Subcutaneous preadipocyte (primary cell): ENCODE results near the gene MAN2B1. TPM values are rescaled to one million over a fixed set of nuclear protein-coding genes. Genes with fewer than 3 reads are reported as not detected.
A peak's percentile ranks its signal among the peaks of the same experiment; 100 is the strongest.

Experiments used
- small RNA-seq: library from RNA; depleted of rRNA; stranded (forward); fragments of <200 nt; gene quantifications from one replicate; pipeline ENCODE3, GENCODE V24; 2012
- total RNA-seq: library from RNA; depleted of rRNA; stranded (reverse); fragments of >200 nt; gene quantifications from 2 replicates; pipeline ENCODE4 v1.2.3, GENCODE V29; 2012

The MAN2B1 gene
- 27.4 and 41.2 TPM in 2 replicates for total RNA-seq

GRCh38 chr19:12666265-12667048 is at the start of gene MAN2B1, which contains the start of gene WDR83:
MAN2B1 (minus strand) TSS chr19:12666742; CDS start chr19:12666701, 41 bp downstream.
WDR83 (plus strand) TSS chr19:12666807; CDS start chr19:12669791, 2,984 bp downstream.

GRCh38 chr19:12696366-12697335 is 30.1 kb upstream of the MAN2B1 start, which contains the start of gene FBXW9:
FBXW9 (minus strand) TSS chr19:12696631; CDS start chr19:12696581, 50 bp downstream.

GRCh38 chr19:12687496-12688196 is 21.1 kb upstream of the MAN2B1 start, which contains the start of gene GNG14:
GNG14 (plus strand) TSS chr19:12687998; CDS start chr19:12688049, 51 bp downstream.

GRCh38 chr19:12681074-12681987 is 14.8 kb upstream of the MAN2B1 start, which contains the start of gene DHPS:
DHPS (minus strand) TSS chr19:12681880; CDS start chr19:12681766, 114 bp downstream.

GRCh38 chr19:12610540-12611360 is 55.8 kb downstream of the MAN2B1 start, which contains the start of the genes ZNF490 and ZNF791:
ZNF490 (minus strand) TSS chr19:12610813; CDS start chr19:12610680, 133 bp downstream.
ZNF791 (plus strand) TSS chr19:12610920; CDS start chr19:12611080, 160 bp downstream.

Small RNAs within 50 kb of the gene (small RNA-seq; reads per million reads assigned to genes)
- gene SNORD41, result 22.7 reads per million, percentile 97 among the genes with 10 or more reads in this experiment

Other genes starting within 250 kb of the MAN2B1 start
- 1.5 and 1.8 TPM in 2 replicates for gene ZNF443, start 225.7 kb downstream of the MAN2B1 start, total RNA-seq
- gene ZNF709, start 181.9 kb downstream of the MAN2B1 start, total RNA-seq, result 1.4 and 1.8 TPM in 2 replicates
- gene ZNF564, start 115.3 kb downstream of the MAN2B1 start, total RNA-seq, result 3.3 and 4.0 TPM in 2 replicates
- 6.1 and 7.3 TPM in 2 replicates for gene ZNF490, start 55.9 kb downstream of the MAN2B1 start, total RNA-seq
- 10.3 and 12.7 TPM in 2 replicates for gene ZNF791, start 55.8 kb downstream of the MAN2B1 start, total RNA-seq
- gene WDR83, start 65 bp upstream of the MAN2B1 start, total RNA-seq, result 5.9 and 6.3 TPM in 2 replicates
- 59.2 and 60.0 TPM in 2 replicates for gene DHPS, start 15.1 kb upstream of the MAN2B1 start, total RNA-seq
- gene GNG14, start 21.3 kb upstream of the MAN2B1 start, total RNA-seq, result not detected in 2 replicates
- gene FBXW9, start 29.9 kb upstream of the MAN2B1 start, total RNA-seq, result 18.2 and 23.5 TPM in 2 replicates
- gene TNPO2, start 57.2 kb upstream of the MAN2B1 start, total RNA-seq, result 43.0 and 54.0 TPM in 2 replicates
- gene TRIR, start 67.9 kb upstream of the MAN2B1 start, total RNA-seq, result 131 and 163 TPM in 2 replicates
- gene GET3, start 70.8 kb upstream of the MAN2B1 start, total RNA-seq, result 92.7 and 97.0 TPM in 2 replicates
- not detected in 2 replicates for gene BEST2, start 85.0 kb upstream of the MAN2B1 start, total RNA-seq
- gene HOOK2, start 108.8 kb upstream of the MAN2B1 start, total RNA-seq, result 6.8 and 7.7 TPM in 2 replicates
- 53.4 and 101 TPM in 2 replicates for gene JUNB, start 124.7 kb upstream of the MAN2B1 start, total RNA-seq
- gene PRDX2, start 135.1 kb upstream of the MAN2B1 start, total RNA-seq, result 91.5 and 105 TPM in 2 replicates
- not detected in 2 replicates for gene THSD8, start 135.3 kb upstream of the MAN2B1 start, total RNA-seq
- 33.6 and 41.9 TPM in 2 replicates for gene RNASEH2A, start 139.8 kb upstream of the MAN2B1 start, total RNA-seq
- gene RTBDN, start 167.8 kb upstream of the MAN2B1 start, total RNA-seq, result not detected in 2 replicates
- gene MAST1, start 171.8 kb upstream of the MAN2B1 start, total RNA-seq, result 0.20 TPM in 1 of 2 replicates, not detected in the other
- gene DNASE2, start 214.7 kb upstream of the MAN2B1 start, total RNA-seq, result 13.5 and 14.0 TPM in 2 replicates
- 0.37 TPM in 1 of 2 replicates, not detected in the other for gene KLF1, start 220.5 kb upstream of the MAN2B1 start, total RNA-seq
- gene GCDH, start 224.4 kb upstream of the MAN2B1 start, total RNA-seq, result 28.7 and 37.8 TPM in 2 replicates